Measurements from ENCODE around the gene RORC.
"Not testable (repeated sequence)": the region's sequence is repeated elsewhere in the genome, so short reads cannot be mapped to it uniquely, and the experiment has no call there.

Gene RORC

GRCh38 chr1:151803915-151804314, 27.7 kb downstream of the RORC start:
- DNase-seq: no peak

- DNase-seq: no peak
These were observed 28.4 kb downstream of the RORC start for GRCh38 chr1:151803164-151803563.

GRCh38 chr1:151802372-151802771, 29.2 kb downstream of the RORC start:
- DNase-seq: no peak

GRCh38 chr1:151801846-151802245, 29.8 kb downstream of the RORC start:
- DNase-seq: no peak

- DNase-seq: no peak
These were observed 30.2 kb downstream of the RORC start for GRCh38 chr1:151801310-151801820.

- DNase-seq: no peak
These were observed 30.8 kb downstream of the RORC start for GRCh38 chr1:151800830-151801229.

GRCh38 chr1:151799179-151800022, 32.2 kb downstream of the RORC start:
- DNase-seq: no peak

- no peak for DNase-seq
These were observed 33.0 kb downstream of the RORC start for GRCh38 chr1:151798571-151798970.

- DNase-seq: peak in 1 of 2 donors; percentile 66
These were observed 40.5 kb downstream of the RORC start for GRCh38 chr1:151790940-151791651.

- DNase-seq: peak; percentile 98 to 99
These were observed 41.3 kb downstream of the RORC start, which contains the start of gene TDRKH for GRCh38 chr1:151790071-151790939. Gene TDRKH (minus strand): TSS chr1:151790500. CDS start chr1:151783022, 7,478 bp downstream.

- DNase-seq: no peak
These were observed 43.9 kb downstream of the RORC start for GRCh38 chr1:151787689-151788088.

- no peak for DNase-seq
These were observed 47.8 kb downstream of the RORC start for GRCh38 chr1:151783796-151784195.

- no peak for DNase-seq
These were observed 48.9 kb downstream of the RORC start for GRCh38 chr1:151782741-151783140.

- DNase-seq: not testable (repeated sequence)
These were observed 49.6 kb downstream of the RORC start for GRCh38 chr1:151782026-151782425.

GRCh38 chr1:151780736-151781135, 50.9 kb downstream of the RORC start:
- not testable (repeated sequence) for DNase-seq

- DNase-seq: no peak
These were observed 51.8 kb downstream of the RORC start for GRCh38 chr1:151779852-151780251.

- DNase-seq: no peak
These were observed 54.3 kb downstream of the RORC start for GRCh38 chr1:151777317-151777716.

- DNase-seq: no peak
These were observed 54.9 kb downstream of the RORC start for GRCh38 chr1:151776665-151777062.

GRCh38 chr1:151775894-151776664, 55.5 kb downstream of the RORC start:
- no peak for DNase-seq

GRCh38 chr1:151774256-151774922, 57.2 kb downstream of the RORC start:
- DNase-seq: no peak

GRCh38 chr1:151773702-151774101, 57.9 kb downstream of the RORC start:
- no peak for DNase-seq

Measured in hippocampal formation (tissue), 2 donors.